GM18861 (cell line): ENCODE results near the gene RACGAP1.
"Not testable (repeated sequence)": the region's sequence is repeated elsewhere in the genome, so short reads cannot be mapped to it uniquely, and the experiment has no call there.

Experiments used
- ATAC-seq: cut with Tn5 transposase; IDR thresholded peaks from one replicate; pipeline ENCODE4 v1.9.1; 2021; ENCODE audit not compliant: unreplicated experiment

Gene RACGAP1

GRCh38 chr12:49990273-49990672 lies 35.0 kb downstream of the RACGAP1 start:
- ATAC-seq = no peak

GRCh38 chr12:49989400-49989799 lies 35.9 kb downstream of the RACGAP1 start:
- ATAC-seq = not testable (repeated sequence)

GRCh38 chr12:49987625-49988303 lies 37.5 kb downstream of the RACGAP1 start:
- no peak for ATAC-seq

GRCh38 chr12:49986476-49986875 lies 38.8 kb downstream of the RACGAP1 start:
- not testable (repeated sequence) for ATAC-seq

GRCh38 chr12:49985981-49986380 lies 39.3 kb downstream of the RACGAP1 start:
- no peak for ATAC-seq

GRCh38 chr12:49984476-49985359 lies 40.6 kb downstream of the RACGAP1 start:
- ATAC-seq = no peak

GRCh38 chr12:49983892-49984291 lies 41.4 kb downstream of the RACGAP1 start:
- ATAC-seq = no peak

GRCh38 chr12:49982246-49983087 lies 42.8 kb downstream of the RACGAP1 start:
- no peak for ATAC-seq

GRCh38 chr12:49980501-49981349 lies 44.6 kb downstream of the RACGAP1 start:
- no peak for ATAC-seq

- ATAC-seq = no peak
Measured at GRCh38 chr12:49979791-49980190, 45.5 kb downstream of the RACGAP1 start.

GRCh38 chr12:49979016-49979586 lies 46.2 kb downstream of the RACGAP1 start:
- ATAC-seq = no peak

- no peak for ATAC-seq
Measured at GRCh38 chr12:49978125-49978524, 47.2 kb downstream of the RACGAP1 start.

GRCh38 chr12:49976557-49976956 lies 48.7 kb downstream of the RACGAP1 start:
- no peak for ATAC-seq

GRCh38 chr12:49975318-49975761 lies 50.0 kb downstream of the RACGAP1 start:
- no peak for ATAC-seq

- no peak for ATAC-seq
Measured at GRCh38 chr12:49974677-49975317, 50.5 kb downstream of the RACGAP1 start.

GRCh38 chr12:49974231-49974675 lies 51.0 kb downstream of the RACGAP1 start:
- no peak for ATAC-seq

- ATAC-seq = no peak
Measured at GRCh38 chr12:49973361-49973830, 51.9 kb downstream of the RACGAP1 start.

- no peak for ATAC-seq
Measured at GRCh38 chr12:49972641-49973360, 52.5 kb downstream of the RACGAP1 start, which contains the start of gene AQP6. Gene AQP6 (plus strand): TSS chr12:49972947. CDS start chr12:49973174, 227 bp downstream.
